DND-41 (cell line): Measurements from ENCODE around the gene CCDC83.

Experiments used
- ATAC-seq: fragments of 200-7000 bp; cut with Tn5 transposase; 3 replicates; pipeline ENCODE4 v1.9.1; 2021; ENCODE audit warnings: low read depth; ENCODE audit not compliant: insufficient read depth
- DNase-seq: peaks from one replicate; pipeline ENCODE4 v3.0.0-alpha.2; 2020
- H2AFZ ChIP-seq: 2 replicates; pipeline ENCODE4 v1.6.0; 2012; ENCODE audit warnings: low read depth, low read length
- H3K27ac ChIP-seq: 2 replicates; pipeline ENCODE4 v1.5.1; 2012; ENCODE audit warnings: low read length, inconsistent platforms
- H3K27me3 ChIP-seq: fragments of 200-600 bp; sonication (generic); 2 replicates; pipeline ENCODE4 v1.6.0; 2012; ENCODE audit warnings: low read length, mild to moderate bottlenecking, inconsistent platforms; ENCODE audit not compliant: insufficient read depth, poor library complexity
- H3K36me3 ChIP-seq: 2 replicates; pipeline ENCODE4 v1.5.1; 2012; ENCODE audit warnings: low read length, inconsistent platforms; ENCODE audit not compliant: insufficient read depth
- H3K4me1 ChIP-seq: 2 replicates; pipeline ENCODE4 v1.5.1; 2012; ENCODE audit warnings: mild to moderate bottlenecking, low read length; ENCODE audit not compliant: insufficient read depth
- H3K4me2 ChIP-seq: 2 replicates; pipeline ENCODE4 v1.6.0; 2012; ENCODE audit warnings: mild to moderate bottlenecking, moderate library complexity, low read length, inconsistent platforms; ENCODE audit not compliant: insufficient read depth
- H3K4me3 ChIP-seq, 2 experiments: fragments of 200-600 bp in 1 of 2; shearing (Covaris generic) in 1 of 2; 2 replicates each; pipeline ENCODE4 v1.5.1; 2012 to 2016; ENCODE audit warnings: inconsistent platforms in 2 of 2, low read length in 2 of 2, mild to moderate bottlenecking in 2 of 2, low read depth in 1 of 2, moderate library complexity in 1 of 2
- H3K79me2 ChIP-seq: 2 replicates; pipeline ENCODE4 v1.6.0; 2012; ENCODE audit warnings: low read length, inconsistent platforms; ENCODE audit not compliant: insufficient read depth
- H3K9ac ChIP-seq: 2 replicates; pipeline ENCODE4 v1.6.0; 2012; ENCODE audit warnings: low read depth, mild to moderate bottlenecking, inconsistent platforms, low read length, moderate library complexity
- H3K9me3 ChIP-seq: 2 replicates; pipeline ENCODE4 v1.5.1; 2012; ENCODE audit warnings: low read length, moderate library complexity, mild to moderate bottlenecking, inconsistent platforms; ENCODE audit not compliant: insufficient read depth, severe bottlenecking
- H4K20me1 ChIP-seq: 2 replicates; pipeline ENCODE4 v1.6.0; 2012; ENCODE audit warnings: low read length; ENCODE audit not compliant: insufficient read depth
- CTCF ChIP-seq: IDR thresholded peaks from 2 replicates; pipeline ENCODE4 v1.5.1; 2012; ENCODE audit warnings: borderline replicate concordance, low read length, moderate library complexity, mild to moderate bottlenecking; ENCODE audit not compliant: poor library complexity, severe bottlenecking; ENCODE audit errors: extremely low read depth
- EZH2 ChIP-seq: IDR thresholded peaks from 3 replicates; pipeline ENCODE4 v1.6.1; 2012; ENCODE audit warnings: borderline replicate concordance, low read depth, mild to moderate bottlenecking, moderate library complexity, low read length, inconsistent platforms; ENCODE audit not compliant: severe bottlenecking

The CCDC83 gene

GRCh38 chr11:85903406-85903805 lies 48.2 kb downstream of the CCDC83 start:
- no peaks in the 10 kb centered on the region for H3K79me2 ChIP-seq
- H3K27me3 ChIP-seq = no peaks in the 10 kb centered on the region
- no peaks in the 10 kb centered on the region for H3K36me3 ChIP-seq
- H2AFZ ChIP-seq = no peak overlapping the region
- H3K4me3 ChIP-seq = no peak overlapping the region
- H4K20me1 ChIP-seq = no peaks in the 10 kb centered on the region
- DNase-seq (no peak), ATAC-seq (no peak)
- no peak overlapping the region for H3K9ac ChIP-seq
- H3K4me1 ChIP-seq = no peaks in the 10 kb centered on the region
- H3K27ac ChIP-seq = no peak overlapping the region
- H3K4me2 ChIP-seq = no peak overlapping the region
- TF ChIP-seq EZH2 = no peak
- no peak for TF ChIP-seq CTCF
- H3K9me3 ChIP-seq = no peaks in the 10 kb centered on the region

- ATAC-seq = no peak
Observed at GRCh38 chr11:85903811-85904210, 48.6 kb downstream of the CCDC83 start.

GRCh38 chr11:85912414-85912813 lies 57.2 kb downstream of the CCDC83 start:
- Histone ChIP-seq H3K36me3 (no peaks in the 10 kb centered on the region), H3K9me3 (no peaks in the 10 kb centered on the region), H4K20me1 (no peaks in the 10 kb centered on the region), H3K27me3 (peaks cover 9% of the 10 kb centered on the region), H3K4me1 (no peaks in the 10 kb centered on the region), H3K4me2 (no peak overlapping the region), H3K4me3 (no peak overlapping the region), H3K27ac (no peak overlapping the region), H3K79me2 (no peaks in the 10 kb centered on the region), H2AFZ (no peak overlapping the region), H3K9ac (no peak overlapping the region)
- no peak for TF ChIP-seq CTCF
- TF ChIP-seq EZH2 = no peak
- DNase-seq = no peak
- no peak for ATAC-seq

More at GRCh38 chr11:85903811-85904210, 48.6 kb downstream of the CCDC83 start:
- DNase-seq = no peak
- Histone ChIP-seq H3K36me3 (no peaks in the 10 kb centered on the region), H2AFZ (no peak overlapping the region), H3K27ac (no peak overlapping the region), H3K4me2 (no peak overlapping the region), H3K79me2 (no peaks in the 10 kb centered on the region), H3K9me3 (no peaks in the 10 kb centered on the region), H3K27me3 (no peaks in the 10 kb centered on the region), H4K20me1 (no peaks in the 10 kb centered on the region), H3K9ac (no peak overlapping the region), H3K4me1 (no peaks in the 10 kb centered on the region), H3K4me3 (no peak overlapping the region)
- TF ChIP-seq CTCF = no peak
- no peak for TF ChIP-seq EZH2

- TF ChIP-seq CTCF (no peak), EZH2 (no peak)
- ATAC-seq (no peak), DNase-seq (no peak)
- H2AFZ ChIP-seq = no peak overlapping the region
- H4K20me1 ChIP-seq = no peaks in the 10 kb centered on the region
- no peaks in the 10 kb centered on the region for H3K9me3 ChIP-seq
- H3K79me2 ChIP-seq = no peaks in the 10 kb centered on the region
- no peak overlapping the region for H3K4me2 ChIP-seq
- H3K27me3 ChIP-seq = peaks cover 9% of the 10 kb centered on the region
- no peaks in the 10 kb centered on the region for H3K4me1 ChIP-seq
- H3K27ac ChIP-seq = no peak overlapping the region
- H3K4me3 ChIP-seq = no peak overlapping the region
- H3K36me3 ChIP-seq = no peaks in the 10 kb centered on the region
- H3K9ac ChIP-seq = no peak overlapping the region
Observed at GRCh38 chr11:85913513-85913912, 58.3 kb downstream of the CCDC83 start.
